SKM-1 treated with dmso at 0.1 percent for 144 hours (cell line): Measurements from ENCODE around the gene GPR89B.
"Not testable (repeated sequence)": the region's sequence is repeated elsewhere in the genome, so short reads cannot be mapped to it uniquely, and the experiment has no call there.

Source experiments
- DNase-seq: peaks from one replicate; lab custom pipeline; 2025; ENCODE audit not compliant: unreplicated experiment; lab: John Stamatoyannopoulos, UW

The GPR89B gene

DNA sequence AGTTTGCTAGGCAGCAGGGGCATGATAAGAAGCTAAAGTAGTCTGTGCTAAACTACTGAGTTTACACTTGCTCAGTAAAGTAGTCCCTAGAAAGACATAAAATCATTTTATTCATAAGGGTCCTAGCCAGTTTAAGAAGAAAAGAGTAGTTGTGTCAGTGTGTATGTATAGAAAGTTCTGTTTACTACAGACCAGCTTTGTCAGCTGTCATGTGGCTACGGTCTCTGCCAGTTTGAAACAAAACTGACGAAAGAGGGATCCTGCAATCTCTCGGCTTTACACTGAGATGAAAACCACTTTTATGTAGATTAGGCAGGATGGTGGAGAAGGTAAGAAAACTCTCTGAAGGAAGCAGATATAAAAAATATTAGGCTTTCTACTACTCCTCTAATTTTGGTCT lies 7.1 kb downstream of the GPR89B start:
- not testable (repeated sequence) for DNase-seq

DNA sequence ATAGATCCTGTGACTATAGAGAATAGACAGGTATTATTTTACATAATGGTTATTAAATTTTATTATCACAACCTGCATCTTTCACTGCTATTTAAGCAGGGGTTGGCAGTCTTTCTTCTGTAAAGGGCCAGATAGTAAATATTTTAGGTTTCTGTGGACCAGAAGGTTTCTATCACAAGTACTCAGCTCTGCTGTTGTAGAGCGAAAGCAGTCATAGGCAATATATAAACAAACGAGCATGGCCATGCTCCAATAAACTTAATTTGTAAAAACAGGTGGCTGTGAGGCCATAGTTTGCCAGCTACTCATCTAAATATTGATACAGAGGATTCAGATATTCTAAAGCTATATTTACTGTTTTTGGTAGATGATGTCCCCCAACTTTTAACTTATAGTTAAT lies 12.2 kb downstream of the GPR89B start:
- not testable (repeated sequence) for DNase-seq

DNA sequence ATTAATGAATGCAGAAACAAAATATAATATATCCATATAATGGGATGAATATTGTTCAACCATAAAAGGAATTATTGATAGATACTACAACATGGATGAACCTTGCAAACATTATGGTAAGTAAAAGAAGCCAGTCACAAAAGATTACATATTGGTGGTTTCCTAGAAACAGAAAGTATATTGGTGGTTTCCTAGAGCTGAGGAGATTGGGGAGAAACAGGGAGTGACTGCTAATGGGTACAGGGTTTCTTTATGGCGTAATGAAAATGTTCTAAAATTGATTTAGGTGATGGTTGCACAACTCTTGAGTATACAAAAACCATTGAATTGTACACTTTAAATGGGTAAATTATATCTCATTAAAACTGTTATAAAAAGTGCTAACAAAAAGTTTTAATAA lies 14.3 kb downstream of the GPR89B start:
- DNase-seq: not testable (repeated sequence)

DNA sequence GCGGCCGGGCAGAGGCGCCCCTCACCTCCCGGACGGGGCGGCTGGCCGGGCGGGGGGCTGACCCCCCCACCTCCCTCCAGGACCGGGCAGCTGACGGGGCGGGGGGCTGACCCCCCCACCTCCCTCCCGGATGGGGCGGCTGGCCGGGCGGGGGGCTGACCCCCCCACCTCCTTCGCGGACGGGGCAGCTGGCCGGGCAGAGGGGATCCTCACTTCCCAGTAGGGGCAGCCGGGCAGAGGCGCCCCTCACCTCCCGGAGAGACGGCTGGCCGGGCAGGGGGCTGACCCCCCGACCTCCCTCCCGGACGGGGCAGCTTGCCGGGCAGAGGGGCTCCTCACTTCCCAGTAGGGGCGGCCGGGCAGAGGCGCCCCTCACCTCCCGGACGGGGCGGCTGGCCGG lies 21.3 kb downstream of the GPR89B start:
- not testable (repeated sequence) for DNase-seq

DNA sequence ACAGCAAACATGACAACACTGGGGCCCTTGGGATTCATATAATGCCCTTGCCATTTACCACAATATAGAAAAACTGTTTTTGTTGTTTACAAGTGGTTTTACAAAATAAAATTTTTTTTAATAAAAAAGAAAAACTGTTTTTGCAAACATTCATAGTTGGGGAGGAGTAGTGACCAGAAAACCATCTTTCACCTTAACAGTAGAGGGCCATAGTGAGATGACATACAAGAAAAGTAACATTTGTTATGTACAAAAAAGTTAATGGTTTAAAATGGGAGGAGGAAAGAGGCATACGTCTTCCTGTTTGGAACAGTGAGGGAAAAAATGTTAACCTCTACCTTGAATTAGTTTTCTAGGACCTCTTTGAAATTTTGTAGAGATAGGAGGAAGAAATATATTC lies 30.7 kb downstream of the GPR89B start:
- DNase-seq: not testable (repeated sequence)

DNA sequence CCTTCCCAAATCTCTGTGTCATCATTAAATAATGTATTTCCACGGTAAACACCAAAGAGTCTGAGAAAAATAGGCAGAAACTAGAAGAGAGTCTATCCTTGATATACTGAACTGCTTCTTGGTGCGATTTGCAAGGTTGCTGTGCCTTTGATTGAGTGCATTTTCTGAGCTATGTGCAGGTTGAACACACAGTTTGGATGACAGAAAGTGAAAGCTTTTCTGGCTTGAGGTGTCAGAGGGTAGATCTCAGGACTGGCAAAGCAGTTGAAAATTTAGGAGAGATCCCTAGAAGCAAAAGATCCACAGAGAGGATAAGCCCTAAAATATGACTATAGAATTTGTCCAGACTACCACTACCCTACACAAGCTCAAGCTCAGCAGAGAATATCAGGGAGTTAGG lies 31.5 kb downstream of the GPR89B start:
- not testable (repeated sequence) for DNase-seq

DNA sequence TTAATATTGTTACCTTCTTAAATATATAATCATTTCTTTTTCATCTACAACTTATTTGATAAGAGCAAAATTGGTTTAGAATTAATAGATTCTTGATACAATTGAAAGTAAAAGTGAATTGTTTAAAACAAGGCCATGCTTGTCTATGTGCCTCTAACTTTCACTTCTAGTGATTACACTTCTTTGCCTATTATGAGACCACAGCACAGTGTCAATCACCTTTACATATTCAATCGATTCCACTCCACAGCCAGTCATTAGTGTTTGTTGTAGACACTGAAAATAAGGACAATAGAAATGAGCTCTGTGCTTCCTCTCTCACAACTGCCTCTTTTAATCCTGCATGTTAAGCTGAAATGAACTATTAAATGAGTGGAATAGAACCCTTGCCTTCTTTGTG lies 36.4 kb downstream of the GPR89B start:
- not testable (repeated sequence) for DNase-seq

DNA sequence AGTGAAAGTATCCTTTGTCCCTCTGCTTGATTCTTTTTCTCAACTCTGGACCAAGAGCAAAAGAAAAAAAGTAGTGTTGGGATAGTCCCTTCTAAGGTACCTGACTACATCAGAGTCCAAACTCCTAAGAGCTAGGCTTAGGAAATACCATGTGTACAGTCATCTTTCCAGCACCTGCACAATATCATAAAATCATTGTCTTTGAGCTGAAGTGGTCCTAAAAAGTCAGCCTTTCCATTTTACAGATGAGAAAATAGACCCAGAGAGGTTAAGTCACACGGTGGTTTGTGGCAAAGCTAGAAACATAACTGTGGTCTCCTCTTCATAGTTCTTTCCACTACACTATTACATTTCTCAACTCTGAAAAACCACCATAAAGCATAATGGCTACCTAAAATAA lies 38.4 kb downstream of the GPR89B start:
- not testable (repeated sequence) for DNase-seq

DNA sequence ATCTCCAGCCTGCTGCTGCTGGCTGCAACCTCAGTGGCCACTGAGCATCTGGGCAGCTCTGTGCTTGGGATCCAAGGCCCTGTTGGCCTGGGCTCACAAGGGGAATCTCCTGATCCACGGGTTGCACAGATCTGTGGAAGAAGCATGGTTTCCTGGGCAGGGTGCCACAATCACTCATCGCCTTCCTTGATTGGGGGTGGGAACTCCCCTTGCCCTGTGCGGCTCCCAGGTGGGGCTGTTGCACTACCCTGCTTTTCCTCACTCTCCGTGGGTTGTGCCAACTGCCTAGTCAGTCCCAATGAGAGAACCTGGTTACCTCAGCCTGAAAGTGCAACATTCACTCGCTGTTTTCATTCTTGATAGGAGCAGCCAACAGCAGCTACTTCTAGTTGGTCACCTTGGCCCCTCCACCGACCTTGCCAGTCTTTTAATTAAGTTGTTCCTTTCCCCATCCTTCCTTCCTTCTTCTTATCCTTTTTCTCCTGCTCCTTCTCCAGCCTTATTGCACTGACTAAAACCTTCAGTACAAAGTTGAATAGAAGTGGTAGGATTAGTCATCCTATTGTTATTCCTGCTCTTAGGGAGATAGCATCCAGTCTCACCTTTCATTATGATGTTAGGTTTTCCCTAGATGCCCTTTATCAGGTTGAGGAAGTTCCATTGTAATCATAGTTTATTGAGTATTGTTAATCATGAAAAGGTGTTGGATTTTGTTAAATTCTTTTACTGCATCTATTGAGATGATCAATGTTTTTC lies 50.9 kb downstream of the GPR89B start:
- not testable (repeated sequence) for DNase-seq

DNA sequence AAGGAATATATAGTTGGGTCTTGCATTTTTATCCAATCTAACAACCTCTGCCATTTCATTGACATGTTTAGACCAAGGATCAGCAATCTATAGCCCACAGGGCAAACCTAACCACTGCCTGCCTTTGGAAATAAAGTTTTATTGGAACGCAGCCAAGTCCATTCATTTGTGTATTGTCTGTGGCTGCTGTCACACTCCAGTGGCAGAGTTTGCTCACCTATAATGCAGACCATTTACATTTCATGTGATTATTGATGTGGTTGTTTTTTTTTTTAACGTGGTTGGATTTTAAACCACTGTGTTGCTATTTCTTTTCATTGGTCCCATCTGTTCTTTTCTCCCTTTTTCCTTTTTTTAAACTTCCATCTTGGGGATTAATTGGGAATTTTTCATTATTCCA lies 57.2 kb downstream of the GPR89B start:
- DNase-seq: not testable (repeated sequence)

DNA sequence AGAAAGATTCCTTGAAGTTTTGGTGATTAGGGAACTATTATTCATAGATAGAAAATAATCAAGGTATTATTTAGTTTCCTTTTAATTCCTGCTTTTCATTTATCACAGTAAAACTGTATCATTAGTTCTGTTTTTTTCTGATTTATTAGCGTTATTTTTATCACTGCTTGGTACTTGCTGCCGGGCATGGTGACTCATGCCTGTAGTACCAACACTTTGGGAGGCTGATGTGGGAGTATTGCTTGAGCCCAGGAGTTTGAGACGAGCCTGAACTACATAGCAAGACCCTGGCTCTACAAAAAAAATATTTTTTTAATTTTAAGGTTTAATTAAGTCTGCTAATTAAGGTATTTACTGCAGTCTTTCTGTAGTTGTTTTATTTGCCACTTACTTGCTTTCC lies 59.7 kb downstream of the GPR89B start:
- not testable (repeated sequence) for DNase-seq

DNA sequence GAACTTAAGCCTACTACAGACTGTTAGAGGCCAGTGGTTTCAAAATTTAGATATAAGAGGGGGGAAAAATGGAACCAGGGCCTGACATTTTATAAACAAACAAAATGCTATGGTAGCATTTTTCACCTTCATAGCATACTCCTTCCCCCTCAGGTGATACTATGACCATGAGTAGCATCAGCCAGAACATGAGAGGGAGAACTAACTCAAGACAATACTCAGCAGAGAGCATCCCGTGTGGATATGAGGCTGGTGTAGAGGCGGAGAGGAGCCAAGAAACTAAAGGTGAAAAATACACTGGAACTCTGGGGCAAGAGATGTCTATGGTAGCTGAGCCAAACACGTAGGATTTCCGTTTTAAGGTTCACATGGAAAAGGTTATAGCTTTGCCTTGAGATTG lies 64.7 kb downstream of the GPR89B start:
- not testable (repeated sequence) for DNase-seq

DNA sequence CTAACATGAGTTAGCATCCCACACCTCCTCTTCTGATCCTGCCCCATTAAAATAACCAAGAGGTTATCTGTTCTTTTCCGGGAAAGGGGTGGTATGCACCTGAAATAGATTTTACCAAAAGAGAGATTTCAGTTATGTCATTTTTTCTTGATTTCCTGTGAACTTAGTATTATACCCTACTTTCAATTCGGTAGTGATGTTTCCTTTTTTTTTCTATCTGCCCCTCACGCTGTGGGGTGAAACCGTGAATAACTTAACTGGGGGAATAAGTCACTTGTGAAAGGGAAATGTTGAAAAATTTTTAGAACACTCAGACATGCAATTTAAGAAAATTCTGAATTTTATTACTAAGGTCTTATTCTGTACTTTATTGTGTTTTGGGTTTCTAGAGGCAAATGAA lies 65.2 kb downstream of the GPR89B start:
- not testable (repeated sequence) for DNase-seq

DNA sequence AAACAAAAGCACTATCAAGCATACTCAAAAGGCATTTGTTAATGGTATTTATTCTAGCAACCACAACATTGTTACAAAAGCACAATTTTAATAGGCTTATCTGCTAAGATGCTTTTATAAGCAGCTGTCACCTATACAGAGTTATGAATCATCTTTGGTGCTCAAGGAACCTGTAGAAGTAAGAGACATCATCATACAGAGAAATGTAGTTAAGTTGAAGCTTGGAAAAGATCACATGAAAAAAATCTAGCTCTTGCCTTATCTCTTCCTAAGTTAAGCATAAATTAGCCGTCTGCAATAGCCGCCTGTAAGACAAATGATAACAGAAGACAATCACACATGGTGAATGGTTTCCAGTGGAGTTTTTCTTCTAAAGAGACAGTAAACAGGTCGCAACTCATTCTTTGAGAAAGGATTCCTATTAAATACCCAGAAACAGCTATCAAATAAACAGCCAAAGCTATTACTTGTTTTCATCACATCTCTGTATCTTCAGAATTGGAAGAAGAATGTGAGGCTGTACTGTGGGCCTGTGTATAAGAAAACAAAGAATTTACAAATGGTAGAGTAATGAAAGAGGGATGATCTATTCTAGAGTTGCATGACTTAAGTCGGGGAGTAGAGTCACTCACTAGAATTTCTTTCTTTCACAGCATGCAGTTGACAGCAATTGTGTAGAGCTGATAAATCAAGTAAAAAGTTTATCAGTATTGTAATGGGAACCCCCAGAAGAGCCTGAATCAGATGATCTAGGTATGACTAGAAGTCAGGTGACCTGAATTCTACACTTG lies 65.8 kb downstream of the GPR89B start:
- DNase-seq: not testable (repeated sequence)

DNA sequence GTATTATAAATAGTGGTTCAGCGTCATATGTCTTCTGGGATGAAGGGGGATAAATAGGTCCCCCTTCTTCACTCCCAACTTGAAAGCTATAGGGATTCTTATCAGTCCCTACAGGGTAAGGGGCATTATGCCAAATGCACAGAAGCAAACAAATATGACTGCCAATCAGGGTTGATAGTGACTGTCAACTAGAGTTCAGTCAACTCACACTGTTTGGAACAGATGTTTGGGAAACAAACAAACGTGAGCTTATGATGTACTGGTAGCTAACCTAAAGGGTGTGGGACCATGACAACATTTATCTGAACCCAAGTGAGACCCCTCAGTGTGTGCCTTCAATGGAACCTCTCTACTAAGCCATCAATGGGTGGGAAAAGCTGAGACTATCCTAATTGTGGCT lies 67.9 kb downstream of the GPR89B start:
- not testable (repeated sequence) for DNase-seq

DNA sequence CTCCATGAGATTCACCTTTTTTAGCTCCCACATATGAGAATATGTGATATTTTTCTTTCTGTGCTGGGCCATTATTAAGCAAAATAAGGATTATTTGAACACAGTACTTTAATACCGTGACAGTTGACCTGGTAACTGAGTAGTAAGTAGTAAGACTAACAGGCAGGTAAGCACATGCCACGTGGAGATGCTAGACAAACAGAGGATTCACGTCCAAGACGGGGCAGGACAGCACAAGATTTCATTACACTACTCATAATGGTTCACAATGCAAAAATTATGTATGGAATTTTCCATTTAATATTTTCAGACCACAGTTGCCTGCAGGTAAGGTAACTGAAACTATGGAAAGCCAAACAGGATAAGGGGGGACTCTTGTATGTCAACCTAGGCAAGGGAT lies 79.5 kb downstream of the GPR89B start:
- DNase-seq: not testable (repeated sequence)

DNA sequence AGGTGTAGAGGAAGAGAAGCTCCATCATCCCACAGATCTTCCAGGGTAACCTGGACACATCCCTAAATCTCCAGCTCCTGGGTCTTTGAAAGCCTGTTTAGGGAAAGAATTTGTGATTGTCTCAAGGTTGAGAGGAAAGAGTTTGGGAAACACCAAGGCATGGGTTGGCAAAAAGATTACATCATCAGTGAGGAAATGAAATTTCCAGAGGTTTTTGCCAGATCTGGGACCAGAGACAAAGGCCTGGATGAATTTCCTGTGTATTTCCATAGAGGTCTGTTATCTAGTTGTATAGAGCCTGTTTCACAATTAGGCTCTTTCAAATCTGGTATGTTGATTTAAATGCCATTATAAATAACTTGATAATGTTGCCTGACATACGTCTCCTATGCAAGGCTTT lies 82.3 kb downstream of the GPR89B start:
- no peak for DNase-seq

DNA sequence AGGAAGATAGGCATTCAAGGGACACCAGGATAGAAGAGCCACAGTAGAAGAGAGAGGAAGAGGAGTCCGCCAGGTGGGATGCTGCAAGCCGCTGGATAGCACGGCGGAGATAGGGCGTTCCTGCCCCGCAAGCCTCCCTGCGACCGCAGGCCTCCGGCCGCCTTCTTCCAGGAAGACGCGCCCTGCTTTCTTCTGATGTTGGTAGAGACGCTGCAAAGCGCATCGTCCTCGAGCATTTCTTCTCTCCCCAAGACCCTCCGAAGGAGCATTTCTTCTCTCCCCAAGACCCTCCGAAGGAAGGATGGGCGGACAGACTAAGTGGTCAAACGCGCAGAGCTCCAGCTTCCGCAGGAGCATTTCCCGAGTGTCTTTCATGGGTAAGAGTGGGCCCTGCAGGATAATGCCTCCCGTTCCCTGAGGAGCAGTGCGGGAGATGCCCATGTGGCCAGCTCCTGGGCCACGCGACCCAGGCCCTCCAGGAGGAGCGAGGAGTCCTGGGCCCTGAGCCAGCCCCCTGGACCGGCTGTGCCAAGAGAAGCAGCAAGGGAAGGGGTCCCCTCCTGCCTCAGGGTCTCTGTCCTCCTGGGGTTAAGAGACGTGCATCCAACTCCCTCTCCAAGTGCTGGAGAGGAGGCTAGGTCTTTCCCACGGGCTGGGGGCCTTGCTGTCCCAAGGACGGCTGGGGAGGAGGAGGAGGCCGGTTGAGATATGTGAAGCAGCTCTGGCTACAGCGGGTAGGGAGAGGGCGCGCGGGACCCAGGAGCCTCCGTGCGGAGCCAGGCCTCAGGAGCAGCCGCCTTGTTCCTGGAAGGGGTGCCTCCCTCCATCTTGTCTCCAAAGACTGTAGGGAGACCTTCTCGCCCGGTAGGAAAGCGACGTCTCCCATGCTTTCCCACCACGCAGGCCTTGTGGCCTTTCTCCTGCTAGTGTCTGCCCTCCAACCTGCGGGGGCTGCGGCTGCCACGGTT lies 85.2 kb downstream of the GPR89B start:
- DNase-seq: not testable (repeated sequence)

DNA sequence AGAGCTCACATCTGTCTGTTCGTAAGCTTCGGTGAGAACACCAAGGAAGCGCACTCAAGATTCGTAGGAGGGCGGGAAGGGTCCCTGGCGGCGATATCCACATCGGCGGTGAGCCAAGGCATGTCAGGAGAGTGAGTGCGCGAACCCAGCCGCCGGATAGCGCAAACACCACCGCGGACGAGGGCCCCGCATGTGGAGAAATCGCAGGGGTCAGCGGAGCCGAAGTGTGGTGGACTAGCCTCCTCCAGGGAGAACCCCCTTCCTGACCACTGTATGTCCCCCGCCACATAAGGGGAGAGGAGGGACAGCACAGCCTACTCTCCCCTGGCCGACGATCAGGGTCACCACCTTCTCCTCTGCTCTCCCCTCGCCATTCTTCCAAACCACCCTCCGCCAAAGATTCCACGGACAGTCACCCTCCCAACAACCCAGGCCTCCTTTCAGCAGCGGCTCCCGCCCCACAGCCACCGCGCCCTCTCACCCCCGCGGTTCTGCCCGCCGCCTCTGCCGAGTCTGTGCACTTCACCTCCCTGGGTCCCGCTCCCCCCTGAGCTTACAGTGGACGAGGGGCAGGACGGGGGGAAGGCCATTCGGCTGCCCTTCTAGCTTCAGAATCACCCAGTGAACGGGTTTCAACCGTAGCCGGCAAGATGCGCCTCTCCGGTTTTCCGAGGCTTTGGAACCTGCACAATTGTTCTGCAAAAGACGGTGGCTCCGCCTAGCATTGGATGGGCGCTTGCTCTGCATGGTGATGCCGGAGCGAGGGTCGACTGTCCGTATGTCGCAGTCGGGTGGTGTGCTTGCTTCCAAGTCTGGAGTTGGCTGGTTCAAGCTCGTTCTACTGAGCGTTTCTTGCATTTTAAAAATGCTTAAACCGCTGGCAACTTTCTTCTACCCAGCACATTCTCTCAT lies 86.3 kb downstream of the GPR89B start:
- DNase-seq: not testable (repeated sequence)

DNA sequence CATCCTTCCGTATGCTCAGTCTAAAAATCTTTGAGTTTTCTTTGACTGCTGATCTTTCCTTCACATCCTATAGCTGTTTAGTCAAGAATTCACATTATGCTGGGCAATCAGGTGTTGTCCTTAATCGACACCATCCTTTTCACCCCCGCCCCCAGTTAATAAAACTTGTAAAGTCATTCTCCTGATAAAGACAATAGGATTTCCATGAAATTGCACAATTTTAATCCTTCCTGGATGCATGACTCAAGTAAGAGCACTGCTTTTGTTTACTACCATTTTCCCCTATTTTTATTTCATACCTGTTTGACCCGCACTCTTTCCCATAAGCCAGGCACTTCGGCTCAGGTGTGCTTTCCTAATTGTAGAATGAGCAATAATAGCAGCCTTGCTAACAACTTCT lies 96.7 kb downstream of the GPR89B start:
- DNase-seq: not testable (repeated sequence)
